Spleen (tissue), 11 donors: Measurements from ENCODE around the gene ANKRD6. TPM values are rescaled to one million over a fixed set of nuclear protein-coding genes. Genes with fewer than 3 reads are reported as not detected.

ENCODE experiments used
- DNase-seq: peaks from one replicate; pipeline ENCODE4 v3.0.0-alpha.2; 2020
- H3K27ac ChIP-seq, 8 donors: fragments of 200-600 bp; sonication (generic) in 7 of 8; 1 replicate in 4 of 8; 2 replicates in 4 of 8; pipeline versions ENCODE4 v1.5.0 to v1.8.0; 2016 to 2021; ENCODE audit warnings: inconsistent platforms in 4 of 8, mild to moderate bottlenecking in 4 of 8, moderate library complexity in 1 of 8
- H3K27me3 ChIP-seq, 7 donors: fragments of 200-600 bp; sonication (generic) in 6 of 7; replicated peaks in 1 of 7; 1 replicate in 4 of 7; 2 replicates in 3 of 7; pipeline versions ENCODE4 v1.5.0 to v1.8.0; 2016 to 2021; ENCODE audit warnings: inconsistent platforms in 3 of 7, mild to moderate bottlenecking in 1 of 7
- H3K36me3 ChIP-seq, 6 donors: fragments of 200-600 bp; sonication (generic) in 5 of 6; 1 replicate in 4 of 6; 2 replicates in 2 of 6; pipeline versions ENCODE4 v1.5.0 to v1.8.0; 2016 to 2021; ENCODE audit warnings: inconsistent platforms in 2 of 6
- H3K4me1 ChIP-seq, 6 donors: fragments of 200-600 bp; sonication (generic) in 5 of 6; 1 replicate in 3 of 6; 2 replicates in 3 of 6; pipeline versions ENCODE4 v1.5.0 to v1.8.0; 2016 to 2021; ENCODE audit warnings: inconsistent platforms in 3 of 6
- H3K4me3 ChIP-seq, 8 donors: fragments of 200-600 bp; sonication (generic) in 7 of 8; 1 replicate in 4 of 8; 2 replicates in 4 of 8; pipeline versions ENCODE4 v1.5.0 to v1.8.0; 2016 to 2021; ENCODE audit warnings: inconsistent platforms in 4 of 8, mild to moderate bottlenecking in 4 of 8, moderate library complexity in 2 of 8
- H3K9me3 ChIP-seq, 8 donors: fragments of 200-600 bp; sonication (generic) in 7 of 8; 1 replicate in 4 of 8; 2 replicates in 4 of 8; pipeline versions ENCODE4 v1.5.0 to v1.8.0; 2016 to 2021; ENCODE audit warnings: inconsistent platforms in 4 of 8
- CTCF ChIP-seq, 11 experiments: fragments of 200-600 bp in 7 of 11; fragments of 450-650 bp in 4 of 11; sonication (generic) in 4 of 11; IDR thresholded peaks in 8 of 11; conservative IDR thresholded peaks in 3 of 11; 1 replicate in 7 of 11; 2 replicates in 4 of 11; pipeline versions ENCODE4 v1.4.0 to v1.8.0; 2016 to 2021; ENCODE audit warnings: antibody characterized with exemption in 11 of 11, inconsistent platforms in 4 of 11, mild to moderate bottlenecking in 1 of 11
- POLR2A ChIP-seq, 3 donors: fragments of 450-650 bp; IDR thresholded peaks; one replicate each; pipeline ENCODE4 v1.5.1; 2017; ENCODE audit warnings: antibody characterized with exemption in 3 of 3, mild to moderate bottlenecking in 1 of 3
- POLR2AphosphoS5 ChIP-seq, 3 donors: sonication (generic); formaldehyde crosslinking; IDR thresholded peaks; one replicate each; pipeline ENCODE4 v1.5.1; 2017; ENCODE audit warnings: antibody characterized with exemption in 3 of 3
- WGBS, 5 donors: extraction: QIAGEN DNeasy Blood & Tissue Kit in 3 of 5; methylation state at CpG; one replicate each; pipeline versions ENCODE4 v1.1.5 to v1.1.7; 2013 to 2018; 5-methylcytosine and 5-hydroxymethylcytosine counted together
- intact Hi-C: fragments of 100-400 bp; cut with DNase I; formaldehyde crosslinking; loops from one replicate; pipeline ENCODE4 v1.15.0; 2023; ENCODE audit warnings: low total_unique reads
- polyA plus RNA-seq, 3 donors: library from polyadenylated mRNA; stranded (reverse); fragments of 200-250 nt; gene quantifications; one replicate each; pipeline ENCODE4 v1.2.1, GENCODE V29; 2013
- total RNA-seq, 7 donors: library from RNA; depleted of rRNA in 3 of 7; stranded (reverse); fragments of >200 nt in 3 of 7; fragmentation: NEBNext Ultra II Directional in 4 of 7; extraction: Animal tissue kit (Norgen Biotek cat#: 25700) in 4 of 7; gene quantifications; one replicate each; pipeline versions ENCODE4 v1.1.0 to v1.2.1, GENCODE V29; 2016 to 2021
- donor health status: healthy with polysubstance abuse.
- donor health status: DM: no; HTN: no; CAD: no; lungs with moderate emphysema.
- donor health status: DM: no; HTN: no; CAD: no.
- donor health status: Bipolar disorder and iron deficiency.
- donor health status: healthy.
- donor health status: DM: no; HTN: no; CAD: no.
- donor health status: DM: yes; HTN: yes; CAD: no.

The ANKRD6 gene
- total and polyA plus RNA-seq, 10 donors = 2.2 to 18.4 (median 7.7) TPM

GRCh38 chr6:89436226-89436625 lies 3.3 kb downstream of the ANKRD6 start:
- Histone ChIP-seq H3K9me3 (no peaks in the 10 kb centered on the region), H3K36me3 (no peaks in the 10 kb centered on the region), H3K4me3 (no peak overlapping the region), H3K4me1 (peaks cover 0 to 34% (median 19%) of the 10 kb centered on the region in 6 donors), H3K27ac (no peak overlapping the region), H3K27me3 (no peaks in the 10 kb centered on the region)
- no peak for DNase-seq
- 24 to 42% (median 30%) methylated on average over 2 of the region's 2 CpGs for WGBS, 5 donors
- TF ChIP-seq POLR2AphosphoS5 (IDR thresholded peaks at IDR 0.05) = no peak
- TF ChIP-seq POLR2A (IDR thresholded peaks at IDR 0.05) = no peak
- TF ChIP-seq CTCF (IDR thresholded peaks at IDR 0.05 in 8 of 11, conservative IDR thresholded peaks at IDR 0.05 in 3 of 11) = no peak
- intact Hi-C loops = loop anchor here (10.0 kb wide), 1 partner anchor 169 kb away; no protein-coding TSS in a partner anchor

GRCh38 chr6:89438248-89438647 lies 5.3 kb downstream of the ANKRD6 start:
- 58 to 83% (median 70%) methylated on average over 1 of the region's 1 CpG for WGBS, 5 donors
- Histone ChIP-seq H3K27me3 (no peaks in the 10 kb centered on the region), H3K9me3 (no peaks in the 10 kb centered on the region), H3K4me3 (no peak overlapping the region), H3K27ac (no peak overlapping the region), H3K4me1 (peaks cover 0 to 24% (median 12%) of the 10 kb centered on the region in 6 donors), H3K36me3 (no peaks in the 10 kb centered on the region)
- TF ChIP-seq CTCF (IDR thresholded peaks at IDR 0.05 in 8 of 11, conservative IDR thresholded peaks at IDR 0.05 in 3 of 11) (no peak), POLR2A (IDR thresholded peaks at IDR 0.05) (no peak), POLR2AphosphoS5 (IDR thresholded peaks at IDR 0.05) (no peak)
- intact Hi-C loops = loop anchor here (10.0 kb wide), 1 partner anchor 167 kb away; no protein-coding TSS in a partner anchor
- no peak for DNase-seq

- Histone ChIP-seq H3K9me3 (no peaks in the 10 kb centered on the region), H3K27me3 (no peaks in the 10 kb centered on the region), H3K4me3 (no peak overlapping the region), H3K36me3 (no peaks in the 10 kb centered on the region), H3K4me1 (peaks cover 0 to 17% (median 5%) of the 10 kb centered on the region in 6 donors), H3K27ac (no peak overlapping the region)
- WGBS, 5 donors = 96 to 99% (median 97%) methylated on average over 2 of the region's 2 CpGs
- DNase-seq = no peak
- TF ChIP-seq POLR2AphosphoS5 (IDR thresholded peaks at IDR 0.05) (no peak), POLR2A (IDR thresholded peaks at IDR 0.05) (no peak), CTCF (IDR thresholded peaks at IDR 0.05 in 8 of 11, conservative IDR thresholded peaks at IDR 0.05 in 3 of 11) (no peak)
- intact Hi-C loops = loop anchor here (10.0 kb wide), 1 partner anchor 166 kb away; no protein-coding TSS in a partner anchor
Measured at GRCh38 chr6:89439014-89439413, 6.1 kb downstream of the ANKRD6 start.

DNA sequence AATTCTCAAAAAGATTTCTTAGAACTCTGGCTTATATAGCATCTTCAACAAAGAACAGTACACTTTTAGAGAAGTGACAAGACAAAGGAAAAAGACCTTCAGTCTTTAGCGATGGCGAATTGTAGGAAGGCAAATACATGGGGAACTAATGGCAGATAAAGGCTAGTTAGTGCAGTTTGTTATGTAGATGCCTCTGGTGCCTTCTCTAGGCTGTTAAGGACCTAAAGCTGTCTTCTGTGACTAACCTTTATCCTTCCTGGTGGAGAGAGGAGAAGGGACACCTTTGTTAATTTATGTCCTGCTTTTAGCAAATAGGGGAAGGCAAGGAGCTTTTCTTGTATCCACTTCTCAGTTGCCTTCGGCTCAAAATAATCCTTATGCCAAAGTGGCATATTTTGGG lies 7.2 kb downstream of the ANKRD6 start:
- no peaks in the 10 kb centered on the region for H3K36me3 ChIP-seq
- H3K27me3 ChIP-seq = no peaks in the 10 kb centered on the region
- H3K27ac ChIP-seq = no peak overlapping the region
- H3K4me1 ChIP-seq = peaks cover 0 to 8% (median 2%) of the 10 kb centered on the region in 6 donors
- H3K9me3 ChIP-seq = no peaks in the 10 kb centered on the region
- TF ChIP-seq POLR2AphosphoS5 (IDR thresholded peaks at IDR 0.05) = no peak
- TF ChIP-seq POLR2A (IDR thresholded peaks at IDR 0.05) = no peak
- no peak for TF ChIP-seq CTCF (IDR thresholded peaks at IDR 0.05 in 8 of 11, conservative IDR thresholded peaks at IDR 0.05 in 3 of 11)
- WGBS, 5 donors = 94 to 98% (median 97%) methylated on average over 3 of the region's 3 CpGs
- no peak for DNase-seq
- no peak overlapping the region for H3K4me3 ChIP-seq
- intact Hi-C loops = no loop called here
